Chondrocyte (in vitro differentiated cells): ENCODE results near the gene KLF7. TPM values are rescaled to one million over a fixed set of nuclear protein-coding genes. Genes with fewer than 3 reads are reported as not detected.

ENCODE experiments used
- DNase-seq: peaks from one replicate; pipeline ENCODE4 v3.0.0; 2021; ENCODE audit warnings: mixed read lengths, low spot score
- H3K27ac Mint-ChIP-seq: one replicate; pipeline ENCODE4 v1.8.0; 2021; ENCODE audit warnings: mild to moderate bottlenecking, moderate library complexity, mixed read lengths; ENCODE audit not compliant: unreplicated experiment
- H3K27me3 Mint-ChIP-seq: 2 replicates; pipeline ENCODE4 v1.8.0; 2021; ENCODE audit warnings: low read depth, mixed read lengths
- H3K36me3 Mint-ChIP-seq: 2 replicates; pipeline ENCODE4 v1.8.0; 2021; ENCODE audit warnings: low read depth, mixed read lengths
- H3K4me1 Mint-ChIP-seq: 2 replicates; pipeline ENCODE4 v1.8.0; 2021; ENCODE audit warnings: low read depth, mild to moderate bottlenecking, mixed read lengths
- H3K4me3 Mint-ChIP-seq: one replicate; pipeline ENCODE4 v1.8.0; 2021; ENCODE audit warnings: mild to moderate bottlenecking, moderate library complexity, mixed read lengths; ENCODE audit not compliant: unreplicated experiment
- H3K9me3 Mint-ChIP-seq: 2 replicates; pipeline ENCODE4 v1.8.0; 2021; ENCODE audit warnings: low read depth, mixed read lengths
- CTCF ChIP-seq: fragments of 200-600 bp; sonication (generic); IDR thresholded peaks from 2 replicates; pipeline ENCODE4 v1.5.0; 2021; ENCODE audit warnings: antibody characterized with exemption, mild to moderate bottlenecking, moderate library complexity
- total RNA-seq: library from RNA; stranded (reverse); gene quantifications from 3 replicates; pipeline ENCODE4 v1.2.1, GENCODE V29; 2021

KLF7 gene
- total RNA-seq, 1 donor from 2014 or later: 38.5 TPM

- H3K36me3 Mint-ChIP-seq: peaks cover 17% of the 10 kb centered on the region
- H3K4me3 Mint-ChIP-seq: no peak overlapping the region
- H3K27ac Mint-ChIP-seq: peak overlapping the region; percentile 22
- TF ChIP-seq CTCF: no peak
- H3K9me3 Mint-ChIP-seq: no peaks in the 10 kb centered on the region
- no peaks in the 10 kb centered on the region for H3K27me3 Mint-ChIP-seq
- no peak for DNase-seq
- H3K4me1 Mint-ChIP-seq: peaks cover 70% of the 10 kb centered on the region
Observed at GRCh38 chr2:207119048-207119447, 46.7 kb downstream of the KLF7 start.

GRCh38 chr2:207117668-207118067 lies 48.1 kb downstream of the KLF7 start:
- Mint-ChIP-seq H3K4me1 (peaks cover 64% of the 10 kb centered on the region), H3K9me3 (no peaks in the 10 kb centered on the region), H3K4me3 (no peak overlapping the region), H3K27me3 (no peaks in the 10 kb centered on the region), H3K27ac (peak overlapping the region; percentile 29), H3K36me3 (peaks cover 14% of the 10 kb centered on the region)
- DNase-seq: no peak
- TF ChIP-seq CTCF: no peak

GRCh38 chr2:207115715-207116364 lies 49.9 kb downstream of the KLF7 start:
- no peak overlapping the region for H3K4me3 Mint-ChIP-seq
- H3K9me3 Mint-ChIP-seq: no peaks in the 10 kb centered on the region
- peaks cover 10% of the 10 kb centered on the region for H3K36me3 Mint-ChIP-seq
- no peak for DNase-seq
- peaks cover 55% of the 10 kb centered on the region for H3K4me1 Mint-ChIP-seq
- peak overlapping the region; percentile 59 for H3K27ac Mint-ChIP-seq
- peak; percentile 56 for TF ChIP-seq CTCF
- no peaks in the 10 kb centered on the region for H3K27me3 Mint-ChIP-seq

- no peaks in the 10 kb centered on the region for H3K9me3 Mint-ChIP-seq
- H3K4me3 Mint-ChIP-seq: no peak overlapping the region
- H3K27ac Mint-ChIP-seq: peak overlapping the region; percentile 54
- no peaks in the 10 kb centered on the region for H3K27me3 Mint-ChIP-seq
- H3K4me1 Mint-ChIP-seq: peaks cover 42% of the 10 kb centered on the region
- TF ChIP-seq CTCF: no peak
- DNase-seq: no peak
- H3K36me3 Mint-ChIP-seq: peaks cover 11% of the 10 kb centered on the region
Observed at GRCh38 chr2:207113414-207113813, 52.3 kb downstream of the KLF7 start.

- DNase-seq: no peak
- Mint-ChIP-seq H3K9me3 (no peaks in the 10 kb centered on the region), H3K4me3 (no peak overlapping the region), H3K36me3 (peaks cover 13% of the 10 kb centered on the region), H3K27ac (no peak overlapping the region), H3K4me1 (peaks cover 38% of the 10 kb centered on the region), H3K27me3 (no peaks in the 10 kb centered on the region)
- TF ChIP-seq CTCF: no peak
Observed at GRCh38 chr2:207112785-207113184, 53.0 kb downstream of the KLF7 start.
